Upper lobe of right lung (tissue), 1 donor: ENCODE data around the gene MYO18B. TPM values are rescaled to one million over a fixed set of nuclear protein-coding genes. Genes with fewer than 3 reads are reported as not detected.

Experiments
- ATAC-seq: fragments of 200-7000 bp; cut with Tn5 transposase; one replicate; pipeline ENCODE4 v1.9.1; 2020; ENCODE audit warnings: mild to moderate bottlenecking, moderate library complexity
- DNase-seq: peaks from one replicate; pipeline ENCODE4 v3.0.0-alpha.2; 2020
- H3K27ac ChIP-seq: fragments of 200-600 bp; one replicate; pipeline ENCODE4 v1.8.0; 2022
- H3K27me3 ChIP-seq: fragments of 200-600 bp; one replicate; pipeline ENCODE4 v1.8.0; 2022; ENCODE audit warnings: mild to moderate bottlenecking
- H3K36me3 ChIP-seq: fragments of 200-600 bp; one replicate; pipeline ENCODE4 v1.8.0; 2022
- H3K4me1 ChIP-seq: fragments of 200-600 bp; one replicate; pipeline ENCODE4 v1.8.0; 2022
- H3K4me3 ChIP-seq: fragments of 200-600 bp; one replicate; pipeline ENCODE4 v1.8.0; 2022; ENCODE audit warnings: mild to moderate bottlenecking
- H3K9me3 ChIP-seq: fragments of 200-600 bp; one replicate; pipeline ENCODE4 v1.8.0; 2022
- CTCF ChIP-seq: fragments of 200-600 bp; IDR thresholded peaks from one replicate; pipeline ENCODE4 v1.8.0; 2022; ENCODE audit warnings: antibody characterized with exemption
- intact Hi-C: fragments of 100-400 bp; cut with DNase I; formaldehyde crosslinking; loops from one replicate; pipeline ENCODE4 v1.11.0; 2022
- total RNA-seq: library from RNA; stranded (reverse); fragmentation: NEBNext Ultra II Directional; extraction: Animal tissue kit (Norgen Biotek cat#: 25700); gene quantifications from one replicate; pipeline ENCODE4 v1.2.1, GENCODE V29; 2021
- donor health status: DM: no; HTN: yes; CAD: no; lungs with severe emphysema.

MYO18B gene
- total RNA-seq, 1 donor from 2014 or later = 0.14 TPM

- TF ChIP-seq CTCF = no peak
- Histone ChIP-seq H3K4me3 (no peak overlapping the region), H3K4me1 (no peaks in the 10 kb centered on the region), H3K36me3 (no peaks in the 10 kb centered on the region), H3K27me3 (peaks cover 3% of the 10 kb centered on the region), H3K27ac (no peak overlapping the region), H3K9me3 (no peaks in the 10 kb centered on the region)
- DNase-seq (no peak), ATAC-seq (no peak)
- intact Hi-C loops = no loop called here
Observed at GRCh38 chr22:26023104-26023775, 281.3 kb downstream of the MYO18B start.

GRCh38 chr22:26025626-26026025, 283.6 kb downstream of the MYO18B start:
- Histone ChIP-seq H3K27ac (no peak overlapping the region), H3K27me3 (no peaks in the 10 kb centered on the region), H3K4me3 (no peak overlapping the region), H3K9me3 (no peaks in the 10 kb centered on the region), H3K36me3 (no peaks in the 10 kb centered on the region), H3K4me1 (no peaks in the 10 kb centered on the region)
- intact Hi-C loops = no loop called here
- DNase-seq (no peak), ATAC-seq (no peak)
- no peak for TF ChIP-seq CTCF

- no peak for DNase-seq
- intact Hi-C loops = no loop called here
- H3K36me3 ChIP-seq = no peaks in the 10 kb centered on the region
- H3K4me1 ChIP-seq = no peaks in the 10 kb centered on the region
- no peak overlapping the region for H3K27ac ChIP-seq
- no peak overlapping the region for H3K4me3 ChIP-seq
- no peaks in the 10 kb centered on the region for H3K9me3 ChIP-seq
- H3K27me3 ChIP-seq = no peaks in the 10 kb centered on the region
- no peak for ATAC-seq
- TF ChIP-seq CTCF = no peak
Observed at GRCh38 chr22:26027341-26027740, 285.4 kb downstream of the MYO18B start.

- no peaks in the 10 kb centered on the region for H3K4me1 ChIP-seq
- no peaks in the 10 kb centered on the region for H3K36me3 ChIP-seq
- TF ChIP-seq CTCF = no peak
- no peak overlapping the region for H3K4me3 ChIP-seq
- no peak overlapping the region for H3K27ac ChIP-seq
- H3K9me3 ChIP-seq = no peaks in the 10 kb centered on the region
- intact Hi-C loops = no loop called here
- no peak for DNase-seq
- H3K27me3 ChIP-seq = no peaks in the 10 kb centered on the region
- ATAC-seq = no peak
Observed at GRCh38 chr22:26031641-26032040, 289.7 kb downstream of the MYO18B start.

- Histone ChIP-seq H3K27me3 (no peaks in the 10 kb centered on the region), H3K27ac (no peak overlapping the region), H3K36me3 (no peaks in the 10 kb centered on the region), H3K4me1 (no peaks in the 10 kb centered on the region), H3K4me3 (no peak overlapping the region), H3K9me3 (no peaks in the 10 kb centered on the region)
- no peak for TF ChIP-seq CTCF
- intact Hi-C loops = no loop called here
- DNase-seq = no peak
- ATAC-seq = no peak
Observed at GRCh38 chr22:26033071-26033470, 291.1 kb downstream of the MYO18B start.

- no peak for TF ChIP-seq CTCF
- DNase-seq (no peak), ATAC-seq (no peak)
- Histone ChIP-seq H3K4me1 (no peaks in the 10 kb centered on the region), H3K4me3 (no peak overlapping the region), H3K36me3 (no peaks in the 10 kb centered on the region), H3K27me3 (no peaks in the 10 kb centered on the region), H3K9me3 (no peaks in the 10 kb centered on the region), H3K27ac (no peak overlapping the region)
- intact Hi-C loops = no loop called here
Observed at GRCh38 chr22:26033586-26033985, 291.6 kb downstream of the MYO18B start.
